ENCODE data around the gene WHAMM. TPM values are rescaled to one million over a fixed set of nuclear protein-coding genes. Genes with fewer than 3 reads are reported as not detected.
A peak's percentile ranks its signal among the peaks of the same experiment; 100 is the strongest.
"Not testable (repeated sequence)": the region's sequence is repeated elsewhere in the genome, so short reads cannot be mapped to it uniquely, and the experiment has no call there.

Gene WHAMM
- total and polyA plus RNA-seq, 12 donors = 3.7 to 10.0 (median 6.9) TPM

GRCh38 chr15:82862886-82863285 lies 53.5 kb downstream of the WHAMM start:
- Histone ChIP-seq H3K4me1 (replicated peaks in 1 of 2) (no peaks in the 10 kb centered on the region), H3K9me3 (replicated peaks in 1 of 3) (no peaks in the 10 kb centered on the region), H3K36me3 (replicated peaks in 1 of 2) (no peaks in the 10 kb centered on the region), H3K27ac (no peak overlapping the region), H3K27me3 (no peaks in the 10 kb centered on the region), H3K4me3 (no peak overlapping the region)
- TF ChIP-seq POLR2A (IDR thresholded peaks at IDR 0.05) (no peak), CTCF (IDR thresholded peaks at IDR 0.05) (no peak)
- intact Hi-C loops (cut with DNase I) = no loop called here
- peak in 1 of 7 donors; percentile 1 for DNase-seq
- WGBS, 4 donors = 87 to 90% (median 89%) methylated on average over 6 of the region's 6 CpGs

- no peaks in the 10 kb centered on the region for H3K9me3 ChIP-seq (replicated peaks in 1 of 3)
- no peaks in the 10 kb centered on the region for H3K36me3 ChIP-seq (replicated peaks in 1 of 2)
- H3K27ac ChIP-seq = no peak overlapping the region
- 88 to 95% (median 92%) methylated on average over 2 of the region's 2 CpGs for WGBS, 4 donors
- no peak overlapping the region for H3K4me3 ChIP-seq
- H3K27me3 ChIP-seq = no peaks in the 10 kb centered on the region
- TF ChIP-seq POLR2A (IDR thresholded peaks at IDR 0.05) (no peak), CTCF (IDR thresholded peaks at IDR 0.05) (no peak)
- no peak for DNase-seq
- intact Hi-C loops (cut with DNase I) = no loop called here
- H3K4me1 ChIP-seq (replicated peaks in 1 of 2) = no peaks in the 10 kb centered on the region
These were observed 55.5 kb downstream of the WHAMM start for GRCh38 chr15:82864967-82865366.

- 77 to 87% (median 85%) methylated on average over 4 of the region's 4 CpGs for WGBS, 4 donors
- H3K4me1 ChIP-seq (replicated peaks in 1 of 2); DNase-seq; H3K27me3 ChIP-seq; H3K9me3 ChIP-seq (replicated peaks in 1 of 3); H3K4me3 ChIP-seq; intact Hi-C loops (cut with DNase I); H3K27ac ChIP-seq; H3K36me3 ChIP-seq (replicated peaks in 1 of 2): not testable (repeated sequence)
These were observed 56.2 kb downstream of the WHAMM start for GRCh38 chr15:82865581-82865980.

- WGBS, 4 donors = 73 to 92% (median 82%) methylated on average over 3 of the region's 3 CpGs
- H3K27ac ChIP-seq; H3K4me3 ChIP-seq; intact Hi-C loops (cut with DNase I); H3K9me3 ChIP-seq (replicated peaks in 1 of 3); H3K36me3 ChIP-seq (replicated peaks in 1 of 2); H3K4me1 ChIP-seq (replicated peaks in 1 of 2); H3K27me3 ChIP-seq: not testable (repeated sequence)
- DNase-seq = peak in 1 of 7 donors; percentile 3
These were observed 56.6 kb downstream of the WHAMM start for GRCh38 chr15:82865981-82866380.

- H3K4me1 ChIP-seq (replicated peaks in 1 of 2) = no peaks in the 10 kb centered on the region
- H3K4me3 ChIP-seq = no peak overlapping the region
- no peaks in the 10 kb centered on the region for H3K9me3 ChIP-seq (replicated peaks in 1 of 3)
- TF ChIP-seq CTCF (IDR thresholded peaks at IDR 0.05) (no peak), POLR2A (IDR thresholded peaks at IDR 0.05) (no peak)
- 71 to 76% (median 74%) methylated on average over 7 of the region's 7 CpGs for WGBS, 4 donors
- intact Hi-C loops (cut with DNase I) = no loop called here
- peak in 1 of 7 donors; percentile 5 for DNase-seq
- H3K36me3 ChIP-seq (replicated peaks in 1 of 2) = no peaks in the 10 kb centered on the region
- no peaks in the 10 kb centered on the region for H3K27me3 ChIP-seq
- H3K27ac ChIP-seq = no peak overlapping the region
These were observed 61.4 kb downstream of the WHAMM start for GRCh38 chr15:82870727-82871320.

Data from adrenal gland (tissue), 12 donors.